H9 (cell line): Measurements from ENCODE around the gene TMEM125. TPM values are rescaled to one million over a fixed set of nuclear protein-coding genes. Genes with fewer than 3 reads are reported as not detected.

Source experiments
- DNase-seq: peaks from one replicate; pipeline ENCODE4 v3.0.0-alpha.2; 2017
- H2AFZ ChIP-seq: one replicate; pipeline ENCODE4 v1.6.1; 2013; ENCODE audit warnings: mild to moderate bottlenecking, low read length, control low read depth, moderate library complexity
- H2AK5ac ChIP-seq: 2 replicates; pipeline ENCODE4 v1.6.1; 2013; ENCODE audit warnings: low read length, control low read depth, mixed read lengths; ENCODE audit not compliant: insufficient read length
- H2BK120ac ChIP-seq: one replicate; pipeline ENCODE4 v1.6.1; 2013; ENCODE audit warnings: low read depth, mild to moderate bottlenecking, low read length, control low read depth, inconsistent platforms; ENCODE audit not compliant: poor library complexity, severe bottlenecking
- H2BK12ac ChIP-seq: 2 replicates; pipeline ENCODE4 v1.6.1; 2013; ENCODE audit warnings: low read length, control low read depth, mixed read lengths, low read depth; ENCODE audit not compliant: insufficient read length
- H2BK15ac ChIP-seq: 2 replicates; pipeline ENCODE4 v1.6.1; 2013; ENCODE audit warnings: low read depth, low read length, control low read depth
- H2BK20ac ChIP-seq: one replicate; pipeline ENCODE4 v1.6.1; 2013; ENCODE audit warnings: low read depth, mild to moderate bottlenecking, low read length, control low read depth, inconsistent platforms; ENCODE audit not compliant: poor library complexity, severe bottlenecking
- H2BK5ac ChIP-seq: 2 replicates; pipeline ENCODE4 v1.6.1; 2013; ENCODE audit warnings: low read length, control low read depth, mixed read lengths; ENCODE audit not compliant: insufficient read length
- H3K14ac ChIP-seq: 2 replicates; pipeline ENCODE4 v1.6.1; 2013; ENCODE audit warnings: low read length, control low read depth; ENCODE audit not compliant: insufficient read depth
- H3K18ac ChIP-seq: 2 replicates; pipeline ENCODE4 v1.6.1; 2013; ENCODE audit warnings: low read depth, mild to moderate bottlenecking, mixed read lengths, low read length, control low read depth; ENCODE audit not compliant: insufficient read length
- H3K23ac ChIP-seq: 2 replicates; pipeline ENCODE4 v1.6.1; 2013; ENCODE audit warnings: low read length, control low read depth, mixed read lengths, low read depth; ENCODE audit not compliant: insufficient read length
- H3K23me2 ChIP-seq: 2 replicates; pipeline ENCODE4 v1.6.1; 2013; ENCODE audit warnings: low read depth, mild to moderate bottlenecking, mixed read lengths, low read length, control low read depth; ENCODE audit not compliant: insufficient read length, poor library complexity, severe bottlenecking
- H3K27ac ChIP-seq: 2 replicates; pipeline ENCODE4 v1.5.1; 2013; ENCODE audit warnings: low read length, control low read depth, mixed read lengths, low read depth; ENCODE audit not compliant: insufficient read length
- H3K27me3 ChIP-seq: 2 replicates; pipeline ENCODE4 v1.6.1; 2013; ENCODE audit warnings: low read length, control low read depth, inconsistent platforms; ENCODE audit not compliant: insufficient read depth
- H3K4ac ChIP-seq: 2 replicates; pipeline ENCODE4 v1.6.1; 2013; ENCODE audit warnings: low read depth, mild to moderate bottlenecking, control low read depth, inconsistent platforms, low read length, moderate library complexity
- H3K4me1 ChIP-seq: 2 replicates; pipeline ENCODE4 v1.6.1; 2013; ENCODE audit warnings: low read length, control low read depth, inconsistent platforms; ENCODE audit not compliant: insufficient read depth
- H3K4me2 ChIP-seq: 2 replicates; pipeline ENCODE4 v1.6.1; 2013; ENCODE audit warnings: low read length, control low read depth, mixed read lengths; ENCODE audit not compliant: insufficient read length, insufficient read depth
- H3K56ac ChIP-seq: 2 replicates; pipeline ENCODE4 v1.6.1; 2013; ENCODE audit warnings: low read depth, mild to moderate bottlenecking, mixed read lengths, low read length, control low read depth; ENCODE audit not compliant: insufficient read length
- H3K79me1 ChIP-seq: 2 replicates; pipeline ENCODE4 v1.6.1; 2013; ENCODE audit warnings: low read depth, mild to moderate bottlenecking, moderate library complexity, low read length, control low read depth, inconsistent platforms; ENCODE audit not compliant: insufficient read depth, poor library complexity, severe bottlenecking
- H3K79me2 ChIP-seq: 2 replicates; pipeline ENCODE4 v1.6.1; 2013; ENCODE audit warnings: low read length, control low read depth, inconsistent platforms; ENCODE audit not compliant: insufficient read depth
- H3K9ac ChIP-seq: 2 replicates; pipeline ENCODE4 v1.6.1; 2013; ENCODE audit warnings: low read length, control low read depth, mixed read lengths; ENCODE audit not compliant: insufficient read length; ENCODE audit errors: extremely low read depth
- H3K9me3 ChIP-seq: one replicate; pipeline ENCODE4 v1.6.1; 2013; ENCODE audit warnings: low read depth, low read length, inconsistent platforms; ENCODE audit not compliant: control insufficient read depth
- H3T11ph ChIP-seq: one replicate; pipeline ENCODE4 v1.6.1; 2013; ENCODE audit warnings: mild to moderate bottlenecking, low read length, control low read depth, inconsistent platforms
- H4K20me1 ChIP-seq: one replicate; pipeline ENCODE4 v1.6.1; 2013; ENCODE audit not compliant: control insufficient read depth, insufficient read length, insufficient read depth
- H4K5ac ChIP-seq: 2 replicates; pipeline ENCODE4 v1.6.1; 2013; ENCODE audit warnings: low read depth, mild to moderate bottlenecking, mixed read lengths, low read length, control low read depth; ENCODE audit not compliant: insufficient read length
- H4K8ac ChIP-seq: replicated peaks from 2 replicates; pipeline ENCODE4 v1.6.1; 2013; ENCODE audit warnings: low read length, control low read depth, mixed read lengths, low read depth; ENCODE audit not compliant: insufficient read length
- H4K91ac ChIP-seq: 2 replicates; pipeline ENCODE4 v1.6.1; 2013; ENCODE audit warnings: low read depth, mild to moderate bottlenecking, moderate library complexity, mixed read lengths, low read length, control low read depth; ENCODE audit not compliant: insufficient read length
- H3K27ac Mint-ChIP-seq, 3 experiments: 2 replicates in 2 of 3; 3 replicates in 1 of 3; pipeline ENCODE4 v1.8.0; 2020 to 2021; ENCODE audit warnings: mixed read lengths in 3 of 3, mild to moderate bottlenecking in 1 of 3, moderate library complexity in 1 of 3
- H3K27me3 Mint-ChIP-seq: 2 replicates; pipeline ENCODE4 v1.8.0; 2021; ENCODE audit warnings: low read depth, mild to moderate bottlenecking, moderate library complexity, mixed read lengths
- H3K36me3 Mint-ChIP-seq, 3 experiments: 2 replicates in 2 of 3; 3 replicates in 1 of 3; pipeline ENCODE4 v1.8.0; 2020 to 2021; ENCODE audit warnings: low read depth in 3 of 3, mixed read lengths in 3 of 3; ENCODE audit not compliant: insufficient read depth in 1 of 3
- H3K4me1 Mint-ChIP-seq, 2 experiments: 2 replicates each; pipeline ENCODE4 v1.8.0; 2020; ENCODE audit warnings: mixed read lengths in 2 of 2
- H3K4me3 Mint-ChIP-seq, 2 experiments: 2 replicates in 1 of 2; 3 replicates in 1 of 2; pipeline ENCODE4 v1.8.0; 2020 to 2021; ENCODE audit warnings: mild to moderate bottlenecking in 2 of 2, mixed read lengths in 2 of 2, moderate library complexity in 1 of 2
- H3K9me3 Mint-ChIP-seq, 2 experiments: 2 replicates in 1 of 2; 3 replicates in 1 of 2; pipeline ENCODE4 v1.8.0; 2020; ENCODE audit warnings: mild to moderate bottlenecking in 2 of 2, mixed read lengths in 2 of 2, moderate library complexity in 1 of 2
- WGBS: extraction: QIAGEN DNeasy Blood & Tissue Kit; methylation state at CpG from one replicate; pipeline ENCODE4 v1.1.7; 2013; ENCODE audit warnings: missing lambda C conversion rate, low lambda C conversion rate, mixed read lengths; ENCODE audit not compliant: insufficient read length; ENCODE audit errors: extremely low coverage; 5-methylcytosine and 5-hydroxymethylcytosine counted together
- total RNA-seq: library from RNA; stranded (reverse); gene quantifications from 2 replicates; pipeline ENCODE4 v1.2.1, GENCODE V29; 2021
- TF ChIP-seq, protein P1 (sequence below): fragments of 200-600 bp; sonication (generic); conservative IDR thresholded peaks from 3 replicates; pipeline ENCODE4 v1.8.0; 2021; ENCODE audit warnings: antibody characterized with exemption, mild to moderate bottlenecking

Gene TMEM125
- total RNA-seq, 1 experiment from 2014 or later = 19.6 TPM

DNA sequence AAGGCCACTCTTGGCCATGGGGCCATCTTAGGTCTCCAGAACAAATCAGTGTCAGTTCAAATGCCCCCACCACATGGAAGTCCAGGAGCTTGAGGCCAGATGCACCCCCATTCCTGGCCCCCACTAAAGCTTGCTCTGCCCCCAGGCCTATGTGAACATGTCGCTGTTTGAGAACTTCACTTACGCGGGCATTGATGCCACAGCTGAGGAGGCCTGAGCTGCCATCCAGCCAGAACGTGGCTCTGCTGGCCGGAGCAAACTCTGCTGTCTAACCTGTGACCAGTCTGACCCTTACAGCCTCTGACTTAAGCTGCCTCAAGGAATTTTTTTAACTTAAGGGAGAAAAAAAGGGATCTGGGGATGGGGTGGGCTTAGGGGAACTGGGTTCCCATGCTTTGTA, 52.7 kb downstream of the TMEM125 start:
- Mint-ChIP-seq H3K27ac (no peak overlapping the region), H3K9me3 (peaks cover 15 to 19% of the 10 kb centered on the region in 2 experiments), H3K4me1 (peaks cover 16% of the 10 kb centered on the region in 2 experiments), H3K4me3 (no peak overlapping the region), H3K27me3 (no peaks in the 10 kb centered on the region; the same call in none of the 2 replicates), H3K36me3 (peaks cover 0 to under 1% (median 0%) of the 10 kb centered on the region in 3 experiments; a peak in 3 of 7 replicates)
- H4K91ac ChIP-seq = no peak overlapping the region
- H3K79me1 ChIP-seq = no peaks in the 10 kb centered on the region
- H3K23me2 ChIP-seq = no peaks in the 10 kb centered on the region
- no peak overlapping the region for H2BK12ac ChIP-seq
- no peak overlapping the region; the same call in 1 of the 2 replicates for H2BK15ac ChIP-seq
- no peak overlapping the region for H4K5ac ChIP-seq
- H3K14ac ChIP-seq = no peak overlapping the region
- H4K20me1 ChIP-seq = no peaks in the 10 kb centered on the region
- no peak overlapping the region for H3K18ac ChIP-seq
- TF ChIP-seq, protein P1, sequence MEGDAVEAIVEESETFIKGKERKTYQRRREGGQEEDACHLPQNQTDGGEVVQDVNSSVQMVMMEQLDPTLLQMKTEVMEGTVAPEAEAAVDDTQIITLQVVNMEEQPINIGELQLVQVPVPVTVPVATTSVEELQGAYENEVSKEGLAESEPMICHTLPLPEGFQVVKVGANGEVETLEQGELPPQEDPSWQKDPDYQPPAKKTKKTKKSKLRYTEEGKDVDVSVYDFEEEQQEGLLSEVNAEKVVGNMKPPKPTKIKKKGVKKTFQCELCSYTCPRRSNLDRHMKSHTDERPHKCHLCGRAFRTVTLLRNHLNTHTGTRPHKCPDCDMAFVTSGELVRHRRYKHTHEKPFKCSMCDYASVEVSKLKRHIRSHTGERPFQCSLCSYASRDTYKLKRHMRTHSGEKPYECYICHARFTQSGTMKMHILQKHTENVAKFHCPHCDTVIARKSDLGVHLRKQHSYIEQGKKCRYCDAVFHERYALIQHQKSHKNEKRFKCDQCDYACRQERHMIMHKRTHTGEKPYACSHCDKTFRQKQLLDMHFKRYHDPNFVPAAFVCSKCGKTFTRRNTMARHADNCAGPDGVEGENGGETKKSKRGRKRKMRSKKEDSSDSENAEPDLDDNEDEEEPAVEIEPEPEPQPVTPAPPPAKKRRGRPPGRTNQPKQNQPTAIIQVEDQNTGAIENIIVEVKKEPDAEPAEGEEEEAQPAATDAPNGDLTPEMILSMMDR = no peak
- no peak overlapping the region for H2AK5ac ChIP-seq
- no peak overlapping the region for H2AFZ ChIP-seq
- H3T11ph ChIP-seq = no peak overlapping the region
- H2BK5ac ChIP-seq = no peak overlapping the region
- no peaks in the 10 kb centered on the region for H3K4me1 ChIP-seq
- no peak for DNase-seq
- no CpG with 5 or more reads among the region's 5 CpGs for WGBS
- H3K9ac ChIP-seq = no peak overlapping the region
- no peak overlapping the region for H3K4me2 ChIP-seq
- H3K56ac ChIP-seq = no peak overlapping the region
- no peaks in the 10 kb centered on the region for H3K79me2 ChIP-seq
- no peak overlapping the region for H4K8ac ChIP-seq
- no peak overlapping the region for H3K27ac ChIP-seq
- no peaks in the 10 kb centered on the region for H3K9me3 ChIP-seq
- H3K27me3 ChIP-seq = no peaks in the 10 kb centered on the region
- H2BK20ac ChIP-seq = no peak overlapping the region
- H3K23ac ChIP-seq = no peak overlapping the region
- H3K4ac ChIP-seq = no peak overlapping the region
- H2BK120ac ChIP-seq = no peak overlapping the region

Other genes with a start within 250 kb of the TMEM125 start
- 84.3 and 84.7 TPM in 2 replicates for gene EBNA1BP2, start 97.7 kb upstream of the TMEM125 start, total RNA-seq
- gene CFAP57, start 97.7 kb upstream of the TMEM125 start, total RNA-seq = 0.11 and 0.33 TPM in 2 replicates
- gene C1orf210, start 15.6 kb downstream of the TMEM125 start, total RNA-seq = 5.9 and 6.3 TPM in 2 replicates
- gene TIE1, start 31.0 kb downstream of the TMEM125 start, total RNA-seq = 0.64 and 1.2 TPM in 2 replicates
- gene MPL, start 67.8 kb downstream of the TMEM125 start, total RNA-seq = 0.35 TPM in 1 of 2 replicates, not detected in the other
- 246 and 251 TPM in 2 replicates for gene CDC20, start 89.0 kb downstream of the TMEM125 start, total RNA-seq
- 20.7 and 21.6 TPM in 2 replicates for gene ELOVL1, start 98.0 kb downstream of the TMEM125 start, total RNA-seq
- 19.1 and 23.0 TPM in 2 replicates for gene MED8, start 119.8 kb downstream of the TMEM125 start, total RNA-seq
- 14.8 and 16.8 TPM in 2 replicates for gene SZT2, start 119.9 kb downstream of the TMEM125 start, total RNA-seq
- gene HYI, start 183.9 kb downstream of the TMEM125 start, total RNA-seq = 15.1 and 16.1 TPM in 2 replicates